Osteocyte (in vitro differentiated cells): ENCODE results near the gene NPSR1. TPM values are rescaled to one million over a fixed set of nuclear protein-coding genes. Genes with fewer than 3 reads are reported as not detected.
A peak's percentile ranks its signal among the peaks of the same experiment; 100 is the strongest.

Source experiments
- DNase-seq: peaks from one replicate; pipeline ENCODE4 v3.0.0; 2021; ENCODE audit warnings: mixed read lengths; ENCODE audit not compliant: unreplicated experiment; ENCODE audit errors: extremely low spot score
- H3K27ac Mint-ChIP-seq: one replicate; pipeline ENCODE4 v1.8.0; 2021; ENCODE audit warnings: mild to moderate bottlenecking, mixed read lengths; ENCODE audit not compliant: unreplicated experiment
- H3K27me3 Mint-ChIP-seq: one replicate; pipeline ENCODE4 v1.8.0; 2021; ENCODE audit warnings: mixed read lengths; ENCODE audit not compliant: unreplicated experiment
- H3K36me3 Mint-ChIP-seq: one replicate; pipeline ENCODE4 v1.8.0; 2021; ENCODE audit warnings: mixed read lengths; ENCODE audit not compliant: unreplicated experiment
- H3K4me1 Mint-ChIP-seq: one replicate; pipeline ENCODE4 v1.8.0; 2021; ENCODE audit warnings: mixed read lengths; ENCODE audit not compliant: unreplicated experiment
- H3K4me3 Mint-ChIP-seq: one replicate; pipeline ENCODE4 v1.8.0; 2021; ENCODE audit warnings: mild to moderate bottlenecking, moderate library complexity, mixed read lengths; ENCODE audit not compliant: unreplicated experiment
- H3K9me3 Mint-ChIP-seq: one replicate; pipeline ENCODE4 v1.8.0; 2021; ENCODE audit warnings: mixed read lengths; ENCODE audit not compliant: unreplicated experiment
- CTCF ChIP-seq: fragments of 200-600 bp; sonication (generic); IDR thresholded peaks from 2 replicates; pipeline ENCODE4 v1.5.0; 2021; ENCODE audit warnings: antibody characterized with exemption, mild to moderate bottlenecking, moderate library complexity
- total RNA-seq: library from RNA; stranded (reverse); gene quantifications from 2 replicates; pipeline ENCODE4 v1.2.1, GENCODE V29; 2021

Gene NPSR1
- total RNA-seq, 1 donor from 2014 or later = not detected

GRCh38 chr7:34662058-34662708 lies 4.2 kb downstream of the NPSR1 start:
- DNase-seq = no peak
- H3K36me3 Mint-ChIP-seq = no peaks in the 10 kb centered on the region
- no peak for TF ChIP-seq CTCF
- peaks cover 5% of the 10 kb centered on the region for H3K27me3 Mint-ChIP-seq
- no peaks in the 10 kb centered on the region for H3K4me1 Mint-ChIP-seq
- H3K27ac Mint-ChIP-seq = no peak overlapping the region
- no peak overlapping the region for H3K4me3 Mint-ChIP-seq
- H3K9me3 Mint-ChIP-seq = no peaks in the 10 kb centered on the region

- no peak overlapping the region for H3K4me3 Mint-ChIP-seq
- H3K4me1 Mint-ChIP-seq = no peaks in the 10 kb centered on the region
- DNase-seq = no peak
- no peaks in the 10 kb centered on the region for H3K9me3 Mint-ChIP-seq
- no peak overlapping the region for H3K27ac Mint-ChIP-seq
- no peak for TF ChIP-seq CTCF
- peaks cover 5% of the 10 kb centered on the region for H3K27me3 Mint-ChIP-seq
- no peaks in the 10 kb centered on the region for H3K36me3 Mint-ChIP-seq
Measured at GRCh38 chr7:34664755-34665154, 6.7 kb downstream of the NPSR1 start.

GRCh38 chr7:34672430-34672829 lies 14.4 kb downstream of the NPSR1 start:
- no peak overlapping the region for H3K4me3 Mint-ChIP-seq
- no peaks in the 10 kb centered on the region for H3K4me1 Mint-ChIP-seq
- no peaks in the 10 kb centered on the region for H3K36me3 Mint-ChIP-seq
- H3K9me3 Mint-ChIP-seq = no peaks in the 10 kb centered on the region
- DNase-seq = no peak
- TF ChIP-seq CTCF = no peak
- H3K27ac Mint-ChIP-seq = no peak overlapping the region
- H3K27me3 Mint-ChIP-seq = no peaks in the 10 kb centered on the region

GRCh38 chr7:34673066-34673465 lies 15.0 kb downstream of the NPSR1 start:
- Mint-ChIP-seq H3K9me3 (no peaks in the 10 kb centered on the region), H3K27ac (no peak overlapping the region), H3K27me3 (no peaks in the 10 kb centered on the region), H3K4me1 (no peaks in the 10 kb centered on the region), H3K4me3 (no peak overlapping the region), H3K36me3 (no peaks in the 10 kb centered on the region)
- no peak for DNase-seq
- TF ChIP-seq CTCF = no peak

- no peak for DNase-seq
- Mint-ChIP-seq H3K27me3 (no peaks in the 10 kb centered on the region), H3K27ac (no peak overlapping the region), H3K4me3 (no peak overlapping the region), H3K9me3 (no peaks in the 10 kb centered on the region), H3K36me3 (no peaks in the 10 kb centered on the region), H3K4me1 (no peaks in the 10 kb centered on the region)
- TF ChIP-seq CTCF = peak; percentile 43
Measured at GRCh38 chr7:34675749-34676374, 17.8 kb downstream of the NPSR1 start.
